HCT116 (cell line): ENCODE results near the gene CDKAL1. TPM values are rescaled to one million over a fixed set of nuclear protein-coding genes. Genes with fewer than 3 reads are reported as not detected.

Experiments
- ATAC-seq: fragments of 200-7000 bp; cut with Tn5 transposase; 2 replicates; pipeline ENCODE4 v1.9.1; 2020; ENCODE audit warnings: mild to moderate bottlenecking, moderate library complexity
- BruUV-seq: library from RNA; stranded (reverse); fragments of 400-500 nt; replicated peaks from 2 replicates; lab custom pipeline; 2021; lab: Mats Ljungman, UMichigan
- CTCF ChIA-PET: fragments of 300-600 bp; sonication (Branson Sonifier 250); formaldehyde crosslinking; loops from one replicate; lab custom pipeline; 2021; ENCODE audit warnings: antibody characterized with exemption; lab: Charles Lee
- POLR2A ChIA-PET: fragments of 300-600, 350-600 bp; sonication (Branson Sonifier 250); formaldehyde crosslinking; loops from one replicate; lab custom pipeline; 2021; ENCODE audit warnings: antibody characterized with exemption; lab: Charles Lee
- RAD21 ChIA-PET, 2 experiments: fragments of 300-600 bp; sonication (Branson Sonifier 250); formaldehyde crosslinking; loops; one replicate each; lab custom pipeline; 2023; ENCODE audit warnings: low total read pairs in 2 of 2; ENCODE audit not compliant: uncharacterized antibody in 2 of 2, unreplicated experiment in 2 of 2, low non-redundant PET in 1 of 2; lab: Charles Lee
- DNase-seq: peaks from one replicate; pipeline ENCODE4 v3.0.0-alpha.2; 2010; ENCODE audit warnings: low read depth, low spot score
- H2AFZ ChIP-seq: fragments of 200-600 bp; shearing (Covaris generic), sonication (generic); 2 replicates; pipeline ENCODE4 v1.6.1; 2017; ENCODE audit warnings: low read depth, mixed run types, mixed read lengths, antibody characterized with exemption, low read length; ENCODE audit not compliant: poor library complexity, severe bottlenecking
- H3K27ac ChIP-seq: 2 replicates; pipeline ENCODE4 v1.5.1; 2012; ENCODE audit warnings: low read depth, low read length
- H3K27me3 ChIP-seq: fragments of 200-600 bp; sonication (generic); 2 replicates; pipeline ENCODE4 v1.6.1; 2016; ENCODE audit warnings: mixed run types, low read length, mixed read lengths; ENCODE audit not compliant: insufficient read depth
- H3K36me3 ChIP-seq, 2 experiments: fragments of 200-500 bp in 1 of 2; fragments of 200-600 bp in 1 of 2; sonication (Bioruptor generic) in 1 of 2; sonication (generic) in 1 of 2; 2 replicates each; pipeline versions ENCODE4 v1.5.1 to v1.6.1; 2014 to 2016; ENCODE audit warnings: low read length in 2 of 2, inconsistent platforms in 1 of 2, mixed read lengths in 1 of 2, mixed run types in 1 of 2; ENCODE audit not compliant: insufficient read depth in 2 of 2, control insufficient read depth in 1 of 2
- H3K4me1 ChIP-seq, 2 experiments: fragments of 200-600 bp in 1 of 2; sonication (generic) in 1 of 2; 2 replicates each; pipeline versions ENCODE4 v1.5.1 to v1.6.1; 2012 to 2017; ENCODE audit warnings: low read length in 2 of 2, inconsistent platforms in 1 of 2, mild to moderate bottlenecking in 1 of 2, mixed read lengths in 1 of 2, mixed run types in 1 of 2, moderate library complexity in 1 of 2; ENCODE audit not compliant: insufficient read depth in 2 of 2, control insufficient read depth in 1 of 2
- H3K4me2 ChIP-seq: fragments of 200-600 bp; sonication (generic); 2 replicates; pipeline ENCODE4 v1.6.1; 2017; ENCODE audit warnings: mixed run types, low read length, mixed read lengths
- H3K4me3 ChIP-seq, 2 experiments: fragments of 200-600 bp in 1 of 2; sonication (generic) in 1 of 2; replicated peaks in 1 of 2; 2 replicates each; pipeline ENCODE4 v1.5.1; 2011 to 2016; ENCODE audit warnings: low read length in 2 of 2, control low read depth in 1 of 2, low read depth in 1 of 2, mild to moderate bottlenecking in 1 of 2, mixed read lengths in 1 of 2, mixed run types in 1 of 2
- H3K79me2 ChIP-seq: fragments of 200-600 bp; sonication (generic); 2 replicates; pipeline ENCODE4 v1.6.1; 2017; ENCODE audit warnings: mild to moderate bottlenecking, mixed run types, low read length, moderate library complexity, mixed read lengths; ENCODE audit not compliant: insufficient read depth
- H3K9ac ChIP-seq: fragments of 200-600 bp; sonication (generic); 2 replicates; pipeline ENCODE4 v1.6.1; 2016; ENCODE audit warnings: low read length, mixed read lengths
- H3K9me2 ChIP-seq: fragments of 200-600 bp; sonication (generic), shearing (Covaris generic); 2 replicates; pipeline ENCODE4 v1.6.1; 2017; ENCODE audit warnings: mixed run types, mild to moderate bottlenecking, moderate library complexity; ENCODE audit not compliant: insufficient read depth
- H3K9me3 ChIP-seq, 2 experiments: fragments of 200-500 bp in 1 of 2; fragments of 200-600 bp in 1 of 2; sonication (Bioruptor generic) in 1 of 2; sonication (generic) in 1 of 2; 2 replicates each; pipeline ENCODE4 v1.6.1; 2014 to 2017; ENCODE audit warnings: low read length in 2 of 2, mixed read lengths in 2 of 2, inconsistent platforms in 1 of 2, low read depth in 1 of 2, mild to moderate bottlenecking in 1 of 2, mixed run types in 1 of 2, moderate library complexity in 1 of 2; ENCODE audit not compliant: control insufficient read depth in 1 of 2, insufficient read depth in 1 of 2
- H4K20me1 ChIP-seq: fragments of 200-600 bp; sonication (generic), shearing (Covaris generic); 2 replicates; pipeline ENCODE4 v1.6.1; 2017; ENCODE audit warnings: mixed run types, mild to moderate bottlenecking, moderate library complexity; ENCODE audit not compliant: insufficient read depth
- ATF3 ChIP-seq: IDR thresholded peaks from 2 replicates; pipeline ENCODE4 v1.6.1; 2012
- CEBPB ChIP-seq: IDR thresholded peaks from 2 replicates; pipeline ENCODE4 v1.6.1; 2012; ENCODE audit warnings: low read depth
- EGR1 ChIP-seq: IDR thresholded peaks from 2 replicates; pipeline ENCODE4 v1.6.1; 2012; ENCODE audit warnings: low read depth
- ELF1 ChIP-seq: IDR thresholded peaks from 2 replicates; pipeline ENCODE4 v1.6.1; 2012; ENCODE audit warnings: low read depth, borderline replicate concordance
- EZH2 ChIP-seq: fragments of 200-600 bp; sonication (generic); IDR thresholded peaks from 2 replicates; pipeline ENCODE4 v1.6.1; 2017; ENCODE audit warnings: antibody characterized with exemption, mixed run types
- JUND ChIP-seq: IDR thresholded peaks from 2 replicates; pipeline ENCODE4 v1.6.1; 2012
- POLR2A ChIP-seq: IDR thresholded peaks from 2 replicates; pipeline ENCODE4 v1.7.0; 2011; ENCODE audit warnings: borderline replicate concordance; ENCODE audit not compliant: insufficient read depth, insufficient read length; ENCODE audit errors: extremely low read depth
- RAD21 ChIP-seq: IDR thresholded peaks from 2 replicates; pipeline ENCODE4 v1.6.1; 2012; ENCODE audit warnings: low read depth, mild to moderate bottlenecking
- SIN3A ChIP-seq: IDR thresholded peaks from 2 replicates; pipeline ENCODE4 v1.6.1; 2012; ENCODE audit warnings: low read depth
- SRF ChIP-seq: IDR thresholded peaks from 2 replicates; pipeline ENCODE4 v1.6.1; 2012; ENCODE audit warnings: low read depth
- YY1 ChIP-seq: IDR thresholded peaks from 2 replicates; pipeline ENCODE4 v1.6.1; 2011; ENCODE audit warnings: low read length, low read depth, moderate library complexity, mild to moderate bottlenecking; ENCODE audit not compliant: insufficient replicate concordance; ENCODE audit errors: extremely low read depth
- ZBTB33 ChIP-seq: IDR thresholded peaks from 2 replicates; pipeline ENCODE4 v1.6.1; 2011; ENCODE audit warnings: mild to moderate bottlenecking, low read length, moderate library complexity; ENCODE audit not compliant: insufficient replicate concordance; ENCODE audit errors: extremely low read depth
- ZNF274 ChIP-seq: fragments of 200-500 bp; sonication (Bioruptor generic); IDR thresholded peaks from 2 replicates; pipeline ENCODE4 v1.6.1; 2014; ENCODE audit warnings: mild to moderate bottlenecking, low read depth, low read length, inconsistent platforms
- intact Hi-C: fragments of 100-400 bp; cut with micrococcal nuclease; formaldehyde crosslinking; loops from 2 replicates; pipeline ENCODE4 v1.10.0; 2022
- total RNA-seq: library from RNA; stranded (reverse); gene quantifications from one replicate; pipeline ENCODE4 v1.2.1, GENCODE V29; 2021; ENCODE audit not compliant: unreplicated experiment
- TF ChIP-seq, protein P1 (sequence below), 3 experiments: fragments of 200-600 bp in 1 of 3; sonication (generic) in 1 of 3; IDR thresholded peaks in 2 of 3; conservative IDR thresholded peaks in 1 of 3; 2 replicates each; pipeline ENCODE4 v1.5.1; 2012 to 2017; ENCODE audit warnings: low read depth in 2 of 3, low read length in 2 of 3, antibody characterized with exemption in 1 of 3, borderline replicate concordance in 1 of 3, control low read depth in 1 of 3, mild to moderate bottlenecking in 1 of 3, mixed read lengths in 1 of 3, mixed run types in 1 of 3, moderate library complexity in 1 of 3; ENCODE audit not compliant: insufficient read depth in 1 of 3

The CDKAL1 gene
- total RNA-seq, 1 experiment from 2014 or later, result 14.9 TPM

- no peak for ATAC-seq
- no peaks in the 10 kb centered on the region for H3K36me3 ChIP-seq
- H3K4me1 ChIP-seq, result no peaks in the 10 kb centered on the region
- no peak for DNase-seq
- H3K4me2 ChIP-seq, result no peak overlapping the region
- no peaks in the 10 kb centered on the region for H3K27me3 ChIP-seq
- no peaks in the 10 kb centered on the region for H3K9me3 ChIP-seq
- TF ChIP-seq YY1 (no peak), EGR1 (no peak), ATF3 (no peak), EZH2 (no peak), SIN3A (no peak), JUND (no peak), SRF (no peak), ZBTB33 (no peak), ELF1 (no peak)
- H3K9ac ChIP-seq, result no peak overlapping the region
- ChIA-PET RAD21 (no interaction called here), CTCF (interaction anchor here (1.3 kb wide), 1 partner anchor 247 kb away, joined by 4 read pairs; no protein-coding TSS in a partner anchor), POLR2A (no interaction called here)
- H3K79me2 ChIP-seq, result no peaks in the 10 kb centered on the region
- H4K20me1 ChIP-seq, result peaks cover 4% of the 10 kb centered on the region; the same call in 1 of the 2 replicates
- H3K4me3 ChIP-seq, result no peak overlapping the region
- no TSS peak for BruUV-seq
- no peaks in the 10 kb centered on the region for H3K9me2 ChIP-seq
- H3K27ac ChIP-seq, result no peak overlapping the region
- no peak overlapping the region for H2AFZ ChIP-seq
- intact Hi-C loops, result no loop called here
These were observed 89.5 kb downstream of the CDKAL1 start for GRCh38 chr6:20623761-20624160.

GRCh38 chr6:20626165-20626564, 91.9 kb downstream of the CDKAL1 start:
- RAD21 ChIA-PET, result no interaction called here
- no TSS peak for BruUV-seq
- CTCF ChIA-PET, result no interaction called here
- peaks cover 12% of the 10 kb centered on the region in 2 experiments for H3K4me1 ChIP-seq
- no peaks in the 10 kb centered on the region for H3K36me3 ChIP-seq
- POLR2A ChIA-PET, result no interaction called here
- ATAC-seq (no peak), DNase-seq (no peak)
- no peak overlapping the region for H3K9ac ChIP-seq
- no peak overlapping the region for H2AFZ ChIP-seq
- no peaks in the 10 kb centered on the region for H3K9me3 ChIP-seq
- no peak overlapping the region for H3K4me2 ChIP-seq
- no peaks in the 10 kb centered on the region for H3K27me3 ChIP-seq
- no peak overlapping the region for H3K4me3 ChIP-seq
- H3K27ac ChIP-seq, result no peak overlapping the region
- no peaks in the 10 kb centered on the region for H3K79me2 ChIP-seq
- H3K9me2 ChIP-seq, result no peaks in the 10 kb centered on the region
- intact Hi-C loops, result no loop called here
- no peaks in the 10 kb centered on the region for H4K20me1 ChIP-seq
- TF ChIP-seq, protein P1, sequence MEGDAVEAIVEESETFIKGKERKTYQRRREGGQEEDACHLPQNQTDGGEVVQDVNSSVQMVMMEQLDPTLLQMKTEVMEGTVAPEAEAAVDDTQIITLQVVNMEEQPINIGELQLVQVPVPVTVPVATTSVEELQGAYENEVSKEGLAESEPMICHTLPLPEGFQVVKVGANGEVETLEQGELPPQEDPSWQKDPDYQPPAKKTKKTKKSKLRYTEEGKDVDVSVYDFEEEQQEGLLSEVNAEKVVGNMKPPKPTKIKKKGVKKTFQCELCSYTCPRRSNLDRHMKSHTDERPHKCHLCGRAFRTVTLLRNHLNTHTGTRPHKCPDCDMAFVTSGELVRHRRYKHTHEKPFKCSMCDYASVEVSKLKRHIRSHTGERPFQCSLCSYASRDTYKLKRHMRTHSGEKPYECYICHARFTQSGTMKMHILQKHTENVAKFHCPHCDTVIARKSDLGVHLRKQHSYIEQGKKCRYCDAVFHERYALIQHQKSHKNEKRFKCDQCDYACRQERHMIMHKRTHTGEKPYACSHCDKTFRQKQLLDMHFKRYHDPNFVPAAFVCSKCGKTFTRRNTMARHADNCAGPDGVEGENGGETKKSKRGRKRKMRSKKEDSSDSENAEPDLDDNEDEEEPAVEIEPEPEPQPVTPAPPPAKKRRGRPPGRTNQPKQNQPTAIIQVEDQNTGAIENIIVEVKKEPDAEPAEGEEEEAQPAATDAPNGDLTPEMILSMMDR (IDR thresholded peaks at IDR 0.05 in 2 of 3, conservative IDR thresholded peaks at IDR 0.05 in 1 of 3; ENCODE audit: borderline replicate concordance in 1 of 3, insufficient read depth in 1 of 3, low read depth in 2 of 3, low read length in 2 of 3), result no peak
- TF ChIP-seq ATF3 (no peak), EZH2 (no peak), CEBPB (no peak), RAD21 (no peak), ZNF274 (no peak), SRF (no peak), POLR2A (no peak)
